Upper lobe of left lung (tissue), 6 donors: Measurements from ENCODE around the gene ZNF534. TPM values are rescaled to one million over a fixed set of nuclear protein-coding genes. Genes with fewer than 3 reads are reported as not detected.
"Not testable (repeated sequence)": the region's sequence is repeated elsewhere in the genome, so short reads cannot be mapped to it uniquely, and the experiment has no call there.

Experiments used
- ATAC-seq, 2 donors: fragments of 200-7000 bp; cut with Tn5 transposase; one replicate each; pipeline ENCODE4 v1.9.1; 2022; ENCODE audit warnings: mild to moderate bottlenecking in 2 of 2, moderate library complexity in 2 of 2; ENCODE audit not compliant: low FRiP score in 2 of 2
- DNase-seq, 2 donors: peaks; one replicate each; pipeline ENCODE4 v3.0.0-alpha.2; 2019 to 2020
- H3K27ac ChIP-seq, 4 donors: fragments of 200-600 bp; sonication (generic); one replicate each; pipeline ENCODE4 v1.5.1; 2016 to 2019
- H3K27me3 ChIP-seq, 4 donors: fragments of 200-600 bp; sonication (generic); one replicate each; pipeline ENCODE4 v1.5.1; 2017 to 2019
- H3K36me3 ChIP-seq, 4 donors: fragments of 200-600 bp; sonication (generic); one replicate each; pipeline ENCODE4 v1.5.1; 2016 to 2019
- H3K4me1 ChIP-seq, 4 donors: fragments of 200-600 bp; sonication (generic); one replicate each; pipeline ENCODE4 v1.5.1; 2018 to 2019
- H3K4me3 ChIP-seq, 4 donors: fragments of 200-600 bp; sonication (generic); one replicate each; pipeline ENCODE4 v1.5.1; 2017 to 2019; ENCODE audit warnings: mild to moderate bottlenecking in 2 of 4, moderate library complexity in 1 of 4
- H3K9me3 ChIP-seq, 4 donors: fragments of 200-600 bp; sonication (generic); one replicate each; pipeline ENCODE4 v1.5.1; 2018 to 2019
- EP300 ChIP-seq, 4 donors: sonication (generic); formaldehyde crosslinking; IDR thresholded peaks; one replicate each; pipeline ENCODE4 v1.5.1; 2017; ENCODE audit warnings: antibody characterized with exemption in 4 of 4, control low read depth in 2 of 4
- POLR2A ChIP-seq, 4 donors: fragments of 450-650 bp; IDR thresholded peaks; one replicate each; pipeline ENCODE4 v1.5.1; 2016 to 2017; ENCODE audit warnings: antibody characterized with exemption in 4 of 4, mild to moderate bottlenecking in 2 of 4
- POLR2AphosphoS5 ChIP-seq, 2 donors: sonication (generic); formaldehyde crosslinking; IDR thresholded peaks; one replicate each; pipeline ENCODE4 v1.5.1; 2017; ENCODE audit warnings: antibody characterized with exemption in 2 of 2
- WGBS, 2 donors: methylation state at CpG; one replicate each; pipeline ENCODE4 v1.1.5; 2017 to 2018; 5-methylcytosine and 5-hydroxymethylcytosine counted together
- total RNA-seq, 6 donors: library from RNA; depleted of rRNA in 4 of 6; stranded (reverse); fragments of >200 nt in 4 of 6; gene quantifications; one replicate each; pipeline versions ENCODE4 v1.1.0 to v1.2.1, GENCODE V29; 2016 to 2021
- TF ChIP-seq, protein P1 (sequence below), 6 experiments: fragments of 450-650 bp in 4 of 6; fragments of 200-600 bp in 2 of 6; sonication (generic) in 2 of 6; IDR thresholded peaks; one replicate each; pipeline ENCODE4 v1.5.1; 2016 to 2019; ENCODE audit warnings: antibody characterized with exemption in 6 of 6
- donor health status: DM: no; HTN: no; CAD: no; lungs with moderate emphysema.
- donor health status: DM: no; HTN: yes; CAD: no; lungs with severe emphysema.

Gene ZNF534
- total RNA-seq, 6 donors from 2014 or later: 0.17 to 0.55 (median 0.30) TPM; not detected in 3

DNA sequence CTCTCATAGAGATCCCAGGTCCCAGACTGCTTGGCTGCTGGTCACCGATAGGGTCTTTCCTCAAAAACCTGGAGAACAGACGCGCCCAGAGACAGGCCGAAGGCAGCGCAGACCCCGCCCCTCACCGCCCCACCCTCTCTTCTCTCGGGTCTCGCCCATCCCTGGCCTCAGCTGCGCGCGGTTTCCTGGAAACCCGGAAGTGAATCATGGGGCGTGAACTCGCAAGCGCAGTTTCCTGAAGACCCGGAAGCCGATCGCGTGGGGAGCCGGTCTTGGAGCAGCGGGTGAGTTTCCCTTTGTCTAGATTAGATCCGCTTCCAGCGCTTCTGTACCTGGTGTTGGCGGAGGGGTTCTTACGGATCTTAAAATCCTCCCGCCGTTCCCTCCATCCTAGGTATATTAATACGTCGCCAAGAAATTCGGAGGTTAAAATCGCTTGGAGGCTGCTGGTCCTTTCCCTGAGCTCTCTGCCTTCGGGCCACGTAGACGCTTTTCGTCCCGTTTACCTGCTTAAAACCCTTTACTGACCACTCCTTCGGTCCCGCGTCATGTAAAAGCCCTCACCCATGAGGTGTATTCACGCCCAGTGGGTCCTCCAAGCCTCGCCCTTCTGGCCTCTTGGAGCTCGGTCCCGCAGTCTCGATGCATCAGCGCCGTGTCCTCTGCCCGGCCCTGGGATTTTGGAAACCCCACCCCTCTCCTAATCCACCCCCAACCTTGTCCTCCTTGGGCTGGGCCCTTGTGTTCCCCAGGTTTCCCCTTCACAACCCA is 24.6 kb downstream of the ZNF534 start, which contains the start of gene ZNF578:
TSS of gene ZNF578 (plus strand) at position 230 of the 771 bp plus-strand sequence. CDS start 48,293 bp downstream, outside the sequence.
- H3K27ac ChIP-seq: peak within 1 kb of the TSS in 1 of 4 donors; percentile 43
- H3K4me1 ChIP-seq: peaks cover 0 to 6% (median 0%) of the 10 kb centered on the region in 4 donors
- ATAC-seq (peak; percentile 57 to 83), DNase-seq (peak; percentile 28 to 85)
- peak; percentile 32 to 52 for TF ChIP-seq POLR2AphosphoS5 (IDR thresholded peaks at IDR 0.05)
- no peak for TF ChIP-seq POLR2A (IDR thresholded peaks at IDR 0.05)
- TF ChIP-seq, protein P1, sequence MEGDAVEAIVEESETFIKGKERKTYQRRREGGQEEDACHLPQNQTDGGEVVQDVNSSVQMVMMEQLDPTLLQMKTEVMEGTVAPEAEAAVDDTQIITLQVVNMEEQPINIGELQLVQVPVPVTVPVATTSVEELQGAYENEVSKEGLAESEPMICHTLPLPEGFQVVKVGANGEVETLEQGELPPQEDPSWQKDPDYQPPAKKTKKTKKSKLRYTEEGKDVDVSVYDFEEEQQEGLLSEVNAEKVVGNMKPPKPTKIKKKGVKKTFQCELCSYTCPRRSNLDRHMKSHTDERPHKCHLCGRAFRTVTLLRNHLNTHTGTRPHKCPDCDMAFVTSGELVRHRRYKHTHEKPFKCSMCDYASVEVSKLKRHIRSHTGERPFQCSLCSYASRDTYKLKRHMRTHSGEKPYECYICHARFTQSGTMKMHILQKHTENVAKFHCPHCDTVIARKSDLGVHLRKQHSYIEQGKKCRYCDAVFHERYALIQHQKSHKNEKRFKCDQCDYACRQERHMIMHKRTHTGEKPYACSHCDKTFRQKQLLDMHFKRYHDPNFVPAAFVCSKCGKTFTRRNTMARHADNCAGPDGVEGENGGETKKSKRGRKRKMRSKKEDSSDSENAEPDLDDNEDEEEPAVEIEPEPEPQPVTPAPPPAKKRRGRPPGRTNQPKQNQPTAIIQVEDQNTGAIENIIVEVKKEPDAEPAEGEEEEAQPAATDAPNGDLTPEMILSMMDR (IDR thresholded peaks at IDR 0.05): no peak
- no peak for TF ChIP-seq EP300 (IDR thresholded peaks at IDR 0.05)
- H3K9me3 ChIP-seq: peaks cover 43 to 84% (median 76%) of the 10 kb centered on the region in 4 donors
- H3K4me3 ChIP-seq: peak within 1 kb of the TSS; percentile 49 to 56 (median 52)
- H3K27me3 ChIP-seq: no peaks in the 10 kb centered on the region
- 2 to 4% methylated on average over 40 to 48 of the region's 48 CpGs for WGBS, 2 donors
- peaks cover 0 to 22% (median 15%) of the 10 kb centered on the region in 4 donors for H3K36me3 ChIP-seq

DNA sequence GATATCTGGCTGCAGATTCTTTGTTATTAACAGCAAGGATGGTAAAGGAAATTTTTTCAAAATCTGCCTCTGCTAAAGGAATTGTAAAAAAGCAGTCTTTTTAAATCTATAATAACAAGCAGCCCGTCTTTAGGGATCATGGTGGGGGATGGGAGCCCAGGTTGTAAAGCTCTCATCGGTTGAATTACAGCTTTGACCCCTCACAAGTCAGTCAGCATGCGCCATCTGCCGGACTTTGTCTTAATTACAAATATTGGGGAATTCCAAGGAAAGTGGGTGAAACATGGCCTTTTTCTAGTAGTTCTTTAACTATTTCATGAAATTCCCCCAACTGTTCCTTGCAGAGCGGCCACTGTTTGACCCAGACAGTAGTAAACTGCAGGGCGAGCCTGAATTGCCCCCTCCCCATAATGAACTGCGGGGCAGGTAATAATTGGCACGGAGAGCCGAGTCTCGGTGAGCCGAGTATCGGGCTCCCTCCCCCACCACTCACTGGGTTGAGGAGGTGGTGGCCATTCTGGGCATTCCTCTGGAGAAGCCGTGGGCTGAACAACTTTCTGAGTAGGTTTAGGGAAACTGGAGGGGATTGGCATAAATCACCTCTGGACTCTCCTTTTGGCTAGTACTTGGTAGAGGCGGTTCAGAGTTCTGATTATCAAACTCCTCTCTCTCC is 36.0 kb downstream of the ZNF534 start:
- Histone ChIP-seq H3K9me3 (peaks cover 59 to 95% (median 92%) of the 10 kb centered on the region in 4 donors), H3K36me3 (peaks cover 0 to under 1% (median 0%) of the 10 kb centered on the region in 4 donors), H3K4me3 (no peak overlapping the region), H3K27ac (no peak overlapping the region), H3K4me1 (no peaks in the 10 kb centered on the region), H3K27me3 (no peaks in the 10 kb centered on the region)
- no peak for DNase-seq
- TF ChIP-seq, protein P1 (IDR thresholded peaks at IDR 0.05): no peak
- TF ChIP-seq POLR2AphosphoS5 (IDR thresholded peaks at IDR 0.05) (no peak), EP300 (IDR thresholded peaks at IDR 0.05) (no peak), POLR2A (IDR thresholded peaks at IDR 0.05) (no peak)
- 87 to 92% methylated on average over 14 of the region's 14 CpGs for WGBS, 2 donors
- ATAC-seq: no peak

DNA sequence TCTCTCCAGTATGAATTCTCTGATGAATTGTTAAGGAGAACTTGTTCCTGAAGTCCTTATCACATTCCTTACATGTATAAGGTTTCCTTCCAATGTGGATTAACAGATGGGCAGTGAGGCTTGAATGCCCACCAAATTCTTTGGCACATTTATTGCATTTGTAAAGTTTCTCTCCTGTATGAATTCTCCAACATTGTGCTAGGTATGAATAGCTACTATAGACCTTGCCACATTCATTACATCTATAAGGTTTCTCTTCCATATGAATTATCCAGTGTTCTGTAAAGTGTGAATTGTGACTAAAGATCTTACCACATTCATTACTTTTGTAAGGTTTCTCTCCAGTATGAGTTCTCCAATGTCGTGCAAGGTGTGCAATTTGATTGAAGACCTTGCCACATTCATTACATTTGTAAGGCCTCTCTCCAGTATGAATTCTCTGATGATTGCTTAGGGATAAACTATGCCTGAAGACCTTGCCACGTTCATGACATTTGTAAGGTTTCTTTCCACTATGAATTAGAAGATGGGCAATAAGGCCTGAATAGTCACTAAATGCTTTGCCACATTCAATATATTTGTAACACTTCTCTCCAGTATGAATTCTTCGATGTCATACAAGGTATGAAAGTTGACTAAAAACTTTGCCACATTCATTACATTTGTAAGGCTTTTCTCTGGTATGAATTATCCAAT is 44.9 kb downstream of the ZNF534 start:
- no peaks in the 10 kb centered on the region for H3K27me3 ChIP-seq
- TF ChIP-seq POLR2A (IDR thresholded peaks at IDR 0.05) (no peak), EP300 (IDR thresholded peaks at IDR 0.05) (no peak), POLR2AphosphoS5 (IDR thresholded peaks at IDR 0.05) (no peak)
- TF ChIP-seq, protein P1 (IDR thresholded peaks at IDR 0.05): no peak
- 90 to 95% methylated on average over 3 of the region's 3 CpGs for WGBS, 2 donors
- peaks cover 96 to 100% (median 100%) of the 10 kb centered on the region in 4 donors for H3K9me3 ChIP-seq
- ATAC-seq (no peak), DNase-seq (no peak)
- H3K36me3 ChIP-seq: peaks cover 0 to 3% (median 0%) of the 10 kb centered on the region in 4 donors
- H3K4me1 ChIP-seq: no peaks in the 10 kb centered on the region
- no peak overlapping the region for H3K27ac ChIP-seq
- H3K4me3 ChIP-seq: no peak overlapping the region

- Histone ChIP-seq H3K4me3 (no peak overlapping the region), H3K27ac (no peak overlapping the region), H3K27me3 (no peaks in the 10 kb centered on the region), H3K9me3 (peaks cover 96 to 100% (median 100%) of the 10 kb centered on the region in 4 donors), H3K4me1 (no peaks in the 10 kb centered on the region), H3K36me3 (peaks cover 0 to 3% (median 0%) of the 10 kb centered on the region in 4 donors)
- TF ChIP-seq POLR2A (IDR thresholded peaks at IDR 0.05) (no peak), EP300 (IDR thresholded peaks at IDR 0.05) (no peak), POLR2AphosphoS5 (IDR thresholded peaks at IDR 0.05) (no peak)
- TF ChIP-seq, protein P1 (IDR thresholded peaks at IDR 0.05): no peak
- DNase-seq (no peak), ATAC-seq (no peak)
- 95 to 96% methylated on average over 7 of the region's 7 CpGs for WGBS, 2 donors
These were observed 45.6 kb downstream of the ZNF534 start for GRCh38 chr19:52474351-52475127.

DNA sequence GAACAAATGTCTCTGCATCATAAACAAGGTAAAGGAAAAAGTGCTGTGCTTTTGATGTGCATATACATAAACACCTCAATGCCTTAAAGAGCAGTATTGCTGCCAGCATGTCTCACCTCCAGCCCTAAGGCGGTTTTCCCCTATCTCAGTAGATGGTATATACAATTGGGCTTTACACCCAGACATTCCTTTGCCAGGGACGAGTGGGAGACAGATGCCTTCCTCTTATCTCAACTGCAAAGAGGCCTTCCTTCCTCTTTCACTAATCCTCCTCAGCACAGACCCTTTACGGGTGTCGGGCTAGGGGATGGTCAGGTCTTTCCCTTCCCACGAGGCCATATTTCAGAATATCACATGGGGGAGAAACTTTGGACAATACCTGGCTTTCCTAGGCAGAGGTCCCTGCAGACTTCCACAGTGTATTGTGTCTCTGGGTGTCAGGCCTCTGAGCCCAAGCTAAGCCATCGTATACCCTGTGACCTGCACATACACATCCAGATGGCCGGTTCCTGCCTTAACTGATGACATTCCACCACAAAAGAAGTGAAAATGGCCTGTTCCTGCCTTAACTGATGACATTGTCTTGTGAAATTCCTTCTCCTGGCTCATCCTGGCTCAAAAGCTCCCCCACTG is 55.3 kb downstream of the ZNF534 start:
- WGBS, 2 donors: 47 to 51% methylated on average over 7 of the region's 7 CpGs
- not testable (repeated sequence) for H3K27ac ChIP-seq, H3K27me3 ChIP-seq, H3K4me1 ChIP-seq, DNase-seq, H3K36me3 ChIP-seq, ATAC-seq, H3K4me3 ChIP-seq
- peaks cover 59 to 93% (median 87%) of the 10 kb centered on the region in 4 donors for H3K9me3 ChIP-seq

- H3K27ac ChIP-seq, H3K36me3 ChIP-seq, H3K27me3 ChIP-seq, ATAC-seq, DNase-seq, H3K4me3 ChIP-seq, H3K4me1 ChIP-seq: not testable (repeated sequence)
- H3K9me3 ChIP-seq: peaks cover 51 to 92% (median 84%) of the 10 kb centered on the region in 4 donors
- WGBS, 2 donors: 40% methylated on average over 4 to 7 of the region's 7 CpGs
These were observed 56.1 kb downstream of the ZNF534 start for GRCh38 chr19:52485064-52485463.
